ENCODE data around the gene RTF2. TPM values are rescaled to one million over a fixed set of nuclear protein-coding genes. Genes with fewer than 3 reads are reported as not detected.
A peak's percentile ranks its signal among the peaks of the same experiment; 100 is the strongest.

RTF2 gene
- total and polyA plus RNA-seq, 7 donors, result 89.0 to 128 (median 93.0) TPM

DNA sequence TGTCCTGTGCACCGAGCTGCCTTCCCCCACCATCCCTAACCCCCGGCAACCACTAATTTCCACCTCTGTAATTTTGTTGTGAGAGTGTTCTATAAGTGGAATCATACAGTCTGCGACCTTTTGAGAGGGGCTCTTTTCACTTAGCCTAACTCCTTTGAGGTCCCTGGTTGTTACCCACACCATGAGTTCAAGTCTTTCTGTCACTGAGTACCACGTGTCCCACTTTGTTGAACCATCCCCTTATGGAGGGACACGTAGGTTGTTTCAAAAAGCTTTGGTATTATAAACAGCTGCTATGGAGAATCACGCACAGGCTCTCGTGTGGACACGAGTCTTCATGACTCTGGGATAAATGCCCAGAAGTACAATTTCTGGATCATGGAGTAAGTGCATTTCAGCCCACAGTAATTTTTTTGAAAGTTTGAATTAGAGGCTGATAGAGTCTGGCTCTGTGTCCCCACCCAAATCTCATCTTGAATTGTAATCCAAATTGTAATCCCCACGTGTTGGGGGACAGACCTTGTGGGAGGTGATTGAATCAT, 74.1 kb downstream of the RTF2 start:
- intact Hi-C loops (cut with DNase I), result no loop called here
- ATAC-seq (no peak), DNase-seq (no peak)
- TF ChIP-seq, protein P1, sequence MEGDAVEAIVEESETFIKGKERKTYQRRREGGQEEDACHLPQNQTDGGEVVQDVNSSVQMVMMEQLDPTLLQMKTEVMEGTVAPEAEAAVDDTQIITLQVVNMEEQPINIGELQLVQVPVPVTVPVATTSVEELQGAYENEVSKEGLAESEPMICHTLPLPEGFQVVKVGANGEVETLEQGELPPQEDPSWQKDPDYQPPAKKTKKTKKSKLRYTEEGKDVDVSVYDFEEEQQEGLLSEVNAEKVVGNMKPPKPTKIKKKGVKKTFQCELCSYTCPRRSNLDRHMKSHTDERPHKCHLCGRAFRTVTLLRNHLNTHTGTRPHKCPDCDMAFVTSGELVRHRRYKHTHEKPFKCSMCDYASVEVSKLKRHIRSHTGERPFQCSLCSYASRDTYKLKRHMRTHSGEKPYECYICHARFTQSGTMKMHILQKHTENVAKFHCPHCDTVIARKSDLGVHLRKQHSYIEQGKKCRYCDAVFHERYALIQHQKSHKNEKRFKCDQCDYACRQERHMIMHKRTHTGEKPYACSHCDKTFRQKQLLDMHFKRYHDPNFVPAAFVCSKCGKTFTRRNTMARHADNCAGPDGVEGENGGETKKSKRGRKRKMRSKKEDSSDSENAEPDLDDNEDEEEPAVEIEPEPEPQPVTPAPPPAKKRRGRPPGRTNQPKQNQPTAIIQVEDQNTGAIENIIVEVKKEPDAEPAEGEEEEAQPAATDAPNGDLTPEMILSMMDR (IDR thresholded peaks at IDR 0.05), result no peak
- 52 to 61% (median 53%) methylated on average over 9 of the region's 9 CpGs for WGBS, 3 donors
- Histone ChIP-seq H3K4me1 (no peaks in the 10 kb centered on the region), H3K36me3 (ENCODE audit: insufficient read depth in 1 of 2, low read depth in 1 of 2) (no peaks in the 10 kb centered on the region), H3K9me3 (no peaks in the 10 kb centered on the region), H3K27ac (no peak overlapping the region), H3K4me3 (no peak overlapping the region), H3K27me3 (ENCODE audit: insufficient read depth in 3 of 3, low read length in 2 of 3) (no peaks in the 10 kb centered on the region)

DNA sequence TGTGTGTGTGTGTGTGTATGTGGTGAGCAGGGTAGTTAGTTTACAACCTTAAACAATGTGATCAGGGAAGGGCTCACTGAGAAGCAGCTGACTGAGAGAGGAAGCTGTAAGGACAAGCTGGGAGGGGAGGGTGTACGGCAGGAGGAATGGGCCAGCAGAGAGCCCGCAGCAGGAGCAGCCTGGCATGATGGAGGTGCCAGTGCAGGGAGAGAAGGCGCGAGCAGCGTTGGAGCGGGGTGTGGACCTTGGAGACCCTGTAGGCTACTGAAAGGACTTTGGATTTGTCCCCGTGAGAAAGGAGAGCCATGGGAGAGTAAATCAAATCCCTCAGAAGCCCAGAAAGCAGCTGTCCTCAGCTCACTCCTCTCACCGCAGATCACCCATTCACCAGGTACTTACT, 83.1 kb downstream of the RTF2 start:
- Histone ChIP-seq H3K27ac (no peak overlapping the region), H3K27me3 (ENCODE audit: insufficient read depth in 3 of 3, low read length in 2 of 3) (no peaks in the 10 kb centered on the region), H3K36me3 (ENCODE audit: insufficient read depth in 1 of 2, low read depth in 1 of 2) (no peaks in the 10 kb centered on the region), H3K9me3 (no peaks in the 10 kb centered on the region), H3K4me1 (peaks cover 6% of the 10 kb centered on the region), H3K4me3 (no peak overlapping the region)
- no peak for ATAC-seq
- no peak for DNase-seq
- intact Hi-C loops (cut with DNase I), result loop anchor here (5.0 kb wide), 1 partner anchor 796 kb away; no protein-coding TSS in a partner anchor
- WGBS, 3 donors, result 77 to 91% (median 81%) methylated on average over 8 of the region's 8 CpGs
- TF ChIP-seq, protein P1 (IDR thresholded peaks at IDR 0.05), result no peak

DNA sequence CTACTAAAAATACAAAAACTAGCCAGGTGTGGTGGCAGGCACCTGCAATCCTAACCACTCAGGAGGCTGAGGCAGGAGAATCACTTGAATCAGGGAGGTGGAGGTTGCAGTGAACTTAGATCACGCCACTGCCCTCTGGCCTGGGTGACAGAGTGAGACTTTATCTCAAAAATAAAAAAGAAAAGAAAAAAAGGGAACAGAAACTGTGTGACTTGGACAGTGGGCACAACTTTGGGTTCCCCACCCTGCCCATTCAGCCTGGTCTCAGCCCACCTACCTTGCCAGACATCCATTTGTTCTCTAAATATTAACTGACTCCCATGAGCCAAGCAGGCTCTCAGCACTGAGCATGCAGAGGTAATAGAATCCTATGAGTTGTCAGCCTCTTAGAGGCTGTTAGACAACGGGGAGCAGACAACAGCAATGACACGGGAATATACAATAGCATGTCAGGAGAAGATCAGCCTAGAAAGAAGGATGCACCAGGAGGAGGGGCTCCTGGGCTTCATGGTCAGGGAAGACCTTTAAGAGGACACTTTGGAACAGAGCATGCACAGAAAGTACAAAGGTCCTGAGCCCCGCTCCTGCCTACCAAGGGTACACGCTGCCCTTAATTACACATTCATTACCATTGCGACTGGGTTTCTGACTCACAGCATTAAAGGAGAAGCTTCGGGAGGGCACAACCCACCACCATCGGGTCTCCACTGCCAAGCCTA, 84.6 kb downstream of the RTF2 start:
- intact Hi-C loops (cut with DNase I), result loop anchor here (5.0 kb wide), 1 partner anchor 794 kb away; no protein-coding TSS in a partner anchor
- Histone ChIP-seq H3K9me3 (no peaks in the 10 kb centered on the region), H3K4me1 (peaks cover 6% of the 10 kb centered on the region), H3K4me3 (no peak overlapping the region), H3K36me3 (ENCODE audit: insufficient read depth in 1 of 2, low read depth in 1 of 2) (no peaks in the 10 kb centered on the region), H3K27me3 (ENCODE audit: insufficient read depth in 3 of 3, low read length in 2 of 3) (no peaks in the 10 kb centered on the region), H3K27ac (no peak overlapping the region)
- TF ChIP-seq, protein P1 (IDR thresholded peaks at IDR 0.05), result no peak
- DNase-seq (no peak), ATAC-seq (no peak)
- 61 to 65% (median 63%) methylated on average over 8 of the region's 8 CpGs for WGBS, 3 donors

DNA sequence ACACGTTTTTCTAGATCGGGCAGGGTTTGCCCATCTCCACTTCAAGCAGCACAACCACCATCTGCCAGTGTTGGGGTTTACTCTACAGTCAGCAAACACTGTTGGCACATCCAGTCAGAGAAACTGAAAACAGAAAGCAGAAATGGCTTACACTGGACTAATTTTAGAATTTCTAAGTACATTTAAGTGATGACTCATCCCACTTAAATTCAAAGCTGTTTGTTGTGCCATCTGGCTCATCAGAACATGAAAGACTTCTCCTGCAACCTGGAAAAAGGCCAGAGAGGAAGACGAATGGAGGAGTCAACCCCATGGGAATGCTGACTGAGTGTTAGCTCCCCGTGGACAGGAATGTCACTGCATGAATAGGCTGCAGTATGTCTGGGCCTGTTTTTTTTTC, 86.4 kb downstream of the RTF2 start:
- peaks cover 0 to 2% (median 0%) of the 10 kb centered on the region in 3 donors for H3K27me3 ChIP-seq (ENCODE audit: insufficient read depth in 3 of 3, low read length in 2 of 3)
- ATAC-seq (peak; percentile 32 to 66 (median 58)), DNase-seq (no peak)
- H3K9me3 ChIP-seq, result no peaks in the 10 kb centered on the region
- H3K4me1 ChIP-seq, result peaks cover 6% of the 10 kb centered on the region
- WGBS, 3 donors, result 9 to 18% (median 14%) methylated on average over 4 of the region's 4 CpGs
- TF ChIP-seq, protein P1 (IDR thresholded peaks at IDR 0.05), result no peak
- no peaks in the 10 kb centered on the region for H3K36me3 ChIP-seq (ENCODE audit: insufficient read depth in 1 of 2, low read depth in 1 of 2)
- intact Hi-C loops (cut with DNase I), result loop anchor here (5.0 kb wide), 1 partner anchor 792 kb away; no protein-coding TSS in a partner anchor
- H3K4me3 ChIP-seq, result no peak overlapping the region
- H3K27ac ChIP-seq, result no peak overlapping the region
